ENCODE results near the gene ZNF778. TPM values are rescaled to one million over a fixed set of nuclear protein-coding genes. Genes with fewer than 3 reads are reported as not detected.

The ZNF778 gene
- total RNA-seq, 4 donors from 2014 or later: 7.4 to 30.2 (median 15.9) TPM

DNA sequence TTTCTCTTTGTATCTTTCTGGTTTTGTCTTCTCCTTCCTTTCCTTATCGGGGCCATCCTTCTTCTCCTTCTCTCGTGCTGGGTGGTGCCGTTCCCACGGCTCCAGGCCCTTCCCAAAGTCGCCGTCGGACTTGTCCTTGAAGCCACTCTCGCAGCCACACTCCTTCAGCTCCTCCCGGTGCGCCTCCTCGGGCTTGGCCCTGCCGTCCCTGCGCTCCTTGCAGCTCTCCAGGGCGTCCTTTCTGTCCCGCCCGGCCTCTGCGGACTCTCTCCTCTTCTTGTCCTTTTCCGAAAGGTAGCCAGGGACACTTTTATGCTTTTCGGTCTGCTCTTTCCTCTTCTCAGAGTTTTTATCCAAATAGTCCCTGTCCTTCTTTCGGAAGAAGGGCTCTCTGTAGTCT lies 65.9 kb downstream of the ZNF778 start:
- intact Hi-C loops (cut with DNase I; ENCODE audit: low total_unique reads): no loop called here
- Histone ChIP-seq H3K4me3 (no peak overlapping the region), H3K4me1 (no peaks in the 10 kb centered on the region), H3K9me3 (no peaks in the 10 kb centered on the region), H3K27me3 (no peaks in the 10 kb centered on the region), H3K27ac (no peak overlapping the region), H3K36me3 (no peaks in the 10 kb centered on the region)
- TF ChIP-seq, protein P1, sequence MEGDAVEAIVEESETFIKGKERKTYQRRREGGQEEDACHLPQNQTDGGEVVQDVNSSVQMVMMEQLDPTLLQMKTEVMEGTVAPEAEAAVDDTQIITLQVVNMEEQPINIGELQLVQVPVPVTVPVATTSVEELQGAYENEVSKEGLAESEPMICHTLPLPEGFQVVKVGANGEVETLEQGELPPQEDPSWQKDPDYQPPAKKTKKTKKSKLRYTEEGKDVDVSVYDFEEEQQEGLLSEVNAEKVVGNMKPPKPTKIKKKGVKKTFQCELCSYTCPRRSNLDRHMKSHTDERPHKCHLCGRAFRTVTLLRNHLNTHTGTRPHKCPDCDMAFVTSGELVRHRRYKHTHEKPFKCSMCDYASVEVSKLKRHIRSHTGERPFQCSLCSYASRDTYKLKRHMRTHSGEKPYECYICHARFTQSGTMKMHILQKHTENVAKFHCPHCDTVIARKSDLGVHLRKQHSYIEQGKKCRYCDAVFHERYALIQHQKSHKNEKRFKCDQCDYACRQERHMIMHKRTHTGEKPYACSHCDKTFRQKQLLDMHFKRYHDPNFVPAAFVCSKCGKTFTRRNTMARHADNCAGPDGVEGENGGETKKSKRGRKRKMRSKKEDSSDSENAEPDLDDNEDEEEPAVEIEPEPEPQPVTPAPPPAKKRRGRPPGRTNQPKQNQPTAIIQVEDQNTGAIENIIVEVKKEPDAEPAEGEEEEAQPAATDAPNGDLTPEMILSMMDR (IDR thresholded peaks at IDR 0.05): no peak
- no peak for TF ChIP-seq POLR2A (IDR thresholded peaks at IDR 0.05)
- DNase-seq: no peak

DNA sequence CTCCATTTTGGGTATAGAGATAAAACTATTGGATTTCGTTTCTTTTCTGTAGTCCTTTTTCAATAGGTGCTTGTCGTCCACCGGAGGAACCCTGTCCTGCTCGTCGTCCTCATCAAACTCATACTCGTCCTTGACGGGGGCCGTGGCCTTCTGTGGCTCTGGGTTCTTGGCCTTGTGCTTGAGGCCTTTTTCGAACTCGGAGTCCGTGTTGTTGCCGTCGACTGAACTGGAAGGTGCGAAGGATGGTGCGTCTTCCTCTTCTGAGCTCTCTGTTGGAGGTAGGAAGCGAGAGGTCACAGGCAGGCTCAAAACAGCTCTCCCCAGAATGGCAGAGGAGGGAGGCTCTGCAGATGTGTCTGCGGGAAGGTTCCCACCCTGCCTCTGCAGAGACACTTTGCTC lies 67.9 kb downstream of the ZNF778 start:
- H3K27ac ChIP-seq: no peak overlapping the region
- H3K4me1 ChIP-seq: no peaks in the 10 kb centered on the region
- no peaks in the 10 kb centered on the region for H3K36me3 ChIP-seq
- DNase-seq: no peak
- no peaks in the 10 kb centered on the region for H3K27me3 ChIP-seq
- intact Hi-C loops (cut with DNase I; ENCODE audit: low total_unique reads): no loop called here
- no peaks in the 10 kb centered on the region for H3K9me3 ChIP-seq
- H3K4me3 ChIP-seq: no peak overlapping the region
- TF ChIP-seq, protein P1 (IDR thresholded peaks at IDR 0.05): no peak
- no peak for TF ChIP-seq POLR2A (IDR thresholded peaks at IDR 0.05)

DNA sequence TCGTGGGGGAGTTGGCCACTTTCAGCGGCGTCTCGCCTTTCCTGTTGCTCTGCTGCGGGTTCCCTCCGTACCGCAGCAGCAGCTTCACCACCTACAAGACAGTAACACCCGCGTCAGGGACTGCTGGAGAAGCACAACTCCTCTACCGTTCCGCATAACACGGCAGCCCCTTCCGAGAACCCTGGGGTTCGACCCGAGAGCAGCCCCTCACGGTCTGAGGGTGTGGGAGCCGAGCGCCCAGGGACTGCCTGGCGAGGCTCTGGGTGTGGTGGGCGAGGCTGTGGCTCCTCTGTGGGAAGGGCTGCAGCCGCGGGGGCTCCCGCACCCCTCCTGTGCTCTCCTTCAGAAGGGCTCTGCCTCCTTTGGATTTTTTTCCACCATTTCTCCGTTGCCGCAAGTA lies 68.6 kb downstream of the ZNF778 start:
- Histone ChIP-seq H3K27me3 (no peaks in the 10 kb centered on the region), H3K4me1 (no peaks in the 10 kb centered on the region), H3K36me3 (no peaks in the 10 kb centered on the region), H3K27ac (no peak overlapping the region), H3K4me3 (no peak overlapping the region), H3K9me3 (no peaks in the 10 kb centered on the region)
- intact Hi-C loops (cut with DNase I; ENCODE audit: low total_unique reads): no loop called here
- no peak for DNase-seq
- TF ChIP-seq, protein P1 (IDR thresholded peaks at IDR 0.05): no peak
- TF ChIP-seq POLR2A (IDR thresholded peaks at IDR 0.05): no peak

Other genes starting within 250 kb of the ZNF778 start
- 10 to 100 TPM in 1 of 4 donors, 1 to 10 TPM in 1, under 1 TPM in 2; under 0.01 to 12.1 (median 3.1) TPM for gene CBFA2T3, start 240.5 kb upstream of the ZNF778 start, total RNA-seq
- gene ACSF3, start 123.9 kb upstream of the ZNF778 start, total RNA-seq: 10 to 100 TPM in 3 of 4 donors, 1 to 10 TPM in 1; 7.4 to 39.0 (median 18.2) TPM
- gene CDH15, start 46.0 kb upstream of the ZNF778 start, total RNA-seq: under 1 TPM in 1 of 4 donors, not detected in 3; 0.21 TPM
- gene SLC22A31, start 17.2 kb upstream of the ZNF778 start, total RNA-seq: not detected

Data from uterus (tissue), 4 donors.